Endothelial cell (in vitro differentiated cells): Measurements from ENCODE around the gene FBXW12. TPM values are rescaled to one million over a fixed set of nuclear protein-coding genes. Genes with fewer than 3 reads are reported as not detected.

Source experiments
- DNase-seq: peaks from one replicate; pipeline ENCODE4 v3.0.0; 2021; ENCODE audit warnings: low spot score
- H3K27ac Mint-ChIP-seq: one replicate; pipeline ENCODE4 v1.8.0; 2021; ENCODE audit warnings: mixed read lengths, inconsistent platforms; ENCODE audit not compliant: unreplicated experiment
- H3K27me3 Mint-ChIP-seq: one replicate; pipeline ENCODE4 v1.8.0; 2021; ENCODE audit warnings: mild to moderate bottlenecking, moderate library complexity, mixed read lengths, inconsistent platforms; ENCODE audit not compliant: unreplicated experiment
- H3K36me3 Mint-ChIP-seq: one replicate; pipeline ENCODE4 v1.8.0; 2021; ENCODE audit warnings: mild to moderate bottlenecking, low read depth, mixed read lengths, inconsistent platforms; ENCODE audit not compliant: unreplicated experiment
- H3K4me1 Mint-ChIP-seq: one replicate; pipeline ENCODE4 v1.8.0; 2021; ENCODE audit warnings: mild to moderate bottlenecking, mixed read lengths, inconsistent platforms; ENCODE audit not compliant: unreplicated experiment
- H3K4me3 Mint-ChIP-seq: one replicate; pipeline ENCODE4 v1.8.0; 2021; ENCODE audit warnings: mild to moderate bottlenecking, mixed read lengths, inconsistent platforms; ENCODE audit not compliant: unreplicated experiment
- H3K9me3 Mint-ChIP-seq: one replicate; pipeline ENCODE4 v1.8.0; 2021; ENCODE audit warnings: mixed read lengths, inconsistent platforms; ENCODE audit not compliant: unreplicated experiment
- CTCF ChIP-seq: fragments of 200-600 bp; sonication (generic); IDR thresholded peaks from one replicate; pipeline ENCODE4 v1.5.0; 2021; ENCODE audit warnings: antibody characterized with exemption; ENCODE audit not compliant: unreplicated experiment
- total RNA-seq: library from RNA; stranded (reverse); fragmentation: NEBNext Ultra II Directional; extraction: Animal tissue kit (Norgen Biotek cat#: 25700); gene quantifications from one replicate; pipeline ENCODE4 v1.2.1, GENCODE V29; 2021; ENCODE audit not compliant: unreplicated experiment

The FBXW12 gene
- total RNA-seq, 1 donor from 2014 or later = not detected

- peaks cover 13% of the 10 kb centered on the region for H3K36me3 Mint-ChIP-seq
- no peaks in the 10 kb centered on the region for H3K9me3 Mint-ChIP-seq
- no peak for TF ChIP-seq CTCF
- H3K27me3 Mint-ChIP-seq = peaks cover 8% of the 10 kb centered on the region
- no peaks in the 10 kb centered on the region for H3K4me1 Mint-ChIP-seq
- H3K4me3 Mint-ChIP-seq = no peak overlapping the region
- DNase-seq = no peak
- no peak overlapping the region for H3K27ac Mint-ChIP-seq
Measured at GRCh38 chr3:48418651-48419050, 46.6 kb downstream of the FBXW12 start.

- Mint-ChIP-seq H3K27ac (no peak overlapping the region), H3K4me1 (no peaks in the 10 kb centered on the region), H3K27me3 (peaks cover 8% of the 10 kb centered on the region), H3K9me3 (no peaks in the 10 kb centered on the region), H3K36me3 (peaks cover 13% of the 10 kb centered on the region), H3K4me3 (no peak overlapping the region)
- no peak for TF ChIP-seq CTCF
- no peak for DNase-seq
Measured at GRCh38 chr3:48419149-48419548, 47.1 kb downstream of the FBXW12 start.

GRCh38 chr3:48419597-48419996 lies 47.6 kb downstream of the FBXW12 start:
- DNase-seq = no peak
- Mint-ChIP-seq H3K4me3 (no peak overlapping the region), H3K27ac (no peak overlapping the region), H3K9me3 (no peaks in the 10 kb centered on the region), H3K36me3 (peaks cover 13% of the 10 kb centered on the region), H3K27me3 (peaks cover 8% of the 10 kb centered on the region), H3K4me1 (no peaks in the 10 kb centered on the region)
- no peak for TF ChIP-seq CTCF

- H3K36me3 Mint-ChIP-seq = peaks cover 14% of the 10 kb centered on the region
- TF ChIP-seq CTCF = no peak
- H3K27me3 Mint-ChIP-seq = peaks cover 10% of the 10 kb centered on the region
- H3K9me3 Mint-ChIP-seq = no peaks in the 10 kb centered on the region
- H3K4me1 Mint-ChIP-seq = peaks cover 4% of the 10 kb centered on the region
- peak overlapping the region; percentile 42 for H3K4me3 Mint-ChIP-seq
- no peak overlapping the region for H3K27ac Mint-ChIP-seq
- no peak for DNase-seq
Measured at GRCh38 chr3:48420561-48420960, 48.5 kb downstream of the FBXW12 start.

- no peak for TF ChIP-seq CTCF
- peaks cover 13% of the 10 kb centered on the region for H3K4me1 Mint-ChIP-seq
- H3K27me3 Mint-ChIP-seq = peaks cover 17% of the 10 kb centered on the region
- DNase-seq = no peak
- no peak overlapping the region for H3K27ac Mint-ChIP-seq
- no peaks in the 10 kb centered on the region for H3K9me3 Mint-ChIP-seq
- H3K4me3 Mint-ChIP-seq = no peak overlapping the region
- H3K36me3 Mint-ChIP-seq = peaks cover 18% of the 10 kb centered on the region
Measured at GRCh38 chr3:48422272-48422671, 50.3 kb downstream of the FBXW12 start.
